C4-2B (cell line): ENCODE measurements around the gene RIPOR2.

Experiments
- CTCF ChIP-seq: fragments of 450-650 bp; conservative IDR thresholded peaks from 2 replicates; pipeline ENCODE4 v1.5.1; 2017; ENCODE audit warnings: mild to moderate bottlenecking
- ZFX ChIP-seq: fragments of 450-650 bp; IDR thresholded peaks from 2 replicates; pipeline ENCODE4 v1.6.1; 2017

GRCh38 chr6:24898676-24899075, 37.1 kb downstream of the RIPOR2 start:
- TF ChIP-seq CTCF = no peak
- TF ChIP-seq ZFX = no peak
